GM21360 (cell line): ENCODE measurements around the gene SMARCA4.
A peak's percentile ranks its signal among the peaks of the same experiment; 100 is the strongest.

Experiments used
- ATAC-seq: cut with Tn5 transposase; IDR thresholded peaks from one replicate; pipeline ENCODE4 v1.9.1; 2021; ENCODE audit warnings: mild to moderate bottlenecking, moderate library complexity; ENCODE audit not compliant: unreplicated experiment

Gene SMARCA4

GRCh38 chr19:10960314-10961072 is at the start of gene SMARCA4:
TSS of gene SMARCA4 (plus strand) at chr19:10961030. CDS start at chr19:10984152, 23,122 bp downstream.
- peak; percentile 65 for ATAC-seq

- no peak for ATAC-seq
Observed at GRCh38 chr19:10911579-10912363, 49.1 kb upstream of the SMARCA4 start.

- ATAC-seq = no peak
Observed at GRCh38 chr19:10912619-10913018, 48.2 kb upstream of the SMARCA4 start.

- ATAC-seq = no peak
Observed at GRCh38 chr19:10913716-10914340, 47.0 kb upstream of the SMARCA4 start.

- ATAC-seq = no peak
Observed at GRCh38 chr19:10915130-10916091, 45.4 kb upstream of the SMARCA4 start.

- no peak for ATAC-seq
Observed at GRCh38 chr19:10916602-10917001, 44.2 kb upstream of the SMARCA4 start.

- no peak for ATAC-seq
Observed at GRCh38 chr19:10918359-10918758, 42.5 kb upstream of the SMARCA4 start.

GRCh38 chr19:10919352-10920287 is 41.2 kb upstream of the SMARCA4 start:
- ATAC-seq = no peak

- no peak for ATAC-seq
Observed at GRCh38 chr19:10920288-10920655, 40.6 kb upstream of the SMARCA4 start.

GRCh38 chr19:10920781-10921180 is 40.0 kb upstream of the SMARCA4 start:
- ATAC-seq = no peak

- ATAC-seq = no peak
Observed at GRCh38 chr19:10921199-10921909, 39.5 kb upstream of the SMARCA4 start.

- no peak for ATAC-seq
Observed at GRCh38 chr19:10921910-10922637, 38.8 kb upstream of the SMARCA4 start.

GRCh38 chr19:10922638-10923014 is 38.2 kb upstream of the SMARCA4 start:
- no peak for ATAC-seq

GRCh38 chr19:10923260-10924112 is 37.3 kb upstream of the SMARCA4 start:
- no peak for ATAC-seq

- no peak for ATAC-seq
Observed at GRCh38 chr19:10924597-10924996, 36.2 kb upstream of the SMARCA4 start.

GRCh38 chr19:10927730-10928562 is 32.9 kb upstream of the SMARCA4 start:
- ATAC-seq = peak; percentile 6
